HepG2 (cell line): ENCODE results near the gene EVA1A. TPM values are rescaled to one million over a fixed set of nuclear protein-coding genes. Genes with fewer than 3 reads are reported as not detected.
A peak's percentile ranks its signal among the peaks of the same experiment; 100 is the strongest.

Experiments used
- HMGXB3 ChIP-seq: sonication (generic); formaldehyde crosslinking; IDR thresholded peaks from 2 replicates; pipeline ENCODE4 v1.4.0; 2020; ENCODE audit warnings: missing genetic modification reagents, borderline replicate concordance
- LRRFIP1 ChIP-seq: sonication (generic); formaldehyde crosslinking; conservative IDR thresholded peaks from 2 replicates; pipeline ENCODE4 v1.4.0; 2020; ENCODE audit warnings: missing genetic modification reagents
- PAWR ChIP-seq: sonication (generic); formaldehyde crosslinking; IDR thresholded peaks from 2 replicates; pipeline ENCODE4 v1.4.0; 2020; ENCODE audit warnings: missing genetic modification reagents, mild to moderate bottlenecking, borderline replicate concordance
- PITX1 ChIP-seq: sonication (generic); formaldehyde crosslinking; IDR thresholded peaks from 2 replicates; pipeline ENCODE4 v1.5.1; 2020; ENCODE audit warnings: mild to moderate bottlenecking, missing genetic modification reagents
- RBFOX2 ChIP-seq: fragments of 200-400 bp; formaldehyde crosslinking; IDR thresholded peaks from 2 replicates; pipeline ENCODE4 v1.6.1; 2017; ENCODE audit warnings: low read depth, mild to moderate bottlenecking, low read length
- RELA ChIP-seq: sonication (generic); formaldehyde crosslinking; IDR thresholded peaks from 2 replicates; pipeline ENCODE4 v1.4.0; 2020; ENCODE audit warnings: missing genetic modification reagents
- RERE ChIP-seq: IDR thresholded peaks from 2 replicates; pipeline ENCODE4 v1.6.1; 2016; ENCODE audit warnings: low read depth, missing genetic modification reagents, missing compliant biosample characterization
- SP2 ChIP-seq: sonication (generic); formaldehyde crosslinking; IDR thresholded peaks from 2 replicates; pipeline ENCODE4 v1.5.1; 2020; ENCODE audit warnings: mild to moderate bottlenecking, missing genetic modification reagents
- TBX2 ChIP-seq: sonication (generic); formaldehyde crosslinking; IDR thresholded peaks from 2 replicates; pipeline ENCODE4 v1.5.0; 2020; ENCODE audit warnings: missing genetic modification reagents, mild to moderate bottlenecking, borderline replicate concordance
- ZFP36L2 ChIP-seq: sonication (generic); formaldehyde crosslinking; IDR thresholded peaks from 2 replicates; pipeline ENCODE4 v1.4.0; 2020; ENCODE audit warnings: missing genetic modification reagents
- ZNF550 ChIP-seq: sonication (generic); formaldehyde crosslinking; IDR thresholded peaks from 2 replicates; pipeline ENCODE4 v1.4.0; 2020; ENCODE audit warnings: mild to moderate bottlenecking, missing genetic modification reagents, borderline replicate concordance
- ZNF558 ChIP-seq: sonication (generic); formaldehyde crosslinking; IDR thresholded peaks from 2 replicates; pipeline ENCODE4 v1.9.0; 2022; ENCODE audit warnings: mild to moderate bottlenecking, missing genetic modification reagents, borderline replicate concordance
- polyA plus RNA-seq, 8 experiments: library from polyadenylated mRNA; depleted of rRNA in 3 of 8; stranded (reverse) in 7 of 8; unstranded in 1 of 8; fragments of >200 nt; fragmentation: Illumina TruSeq in 4 of 8; extraction: Trizol in 4 of 8; gene quantifications; 2 replicates each; pipeline versions ENCODE4 v1.2.1 to v1.2.3, GENCODE V29; 2011 to 2016; ENCODE audit warnings: low read depth in 4 of 8, missing spikeins in 1 of 8, mixed read lengths in 1 of 8; ENCODE audit not compliant: insufficient read depth in 1 of 8
- total RNA-seq, 5 experiments: library from RNA; depleted of rRNA; stranded (reverse); fragments of >200 nt; fragmentation: Illumina TruSeq; extraction: Trizol; gene quantifications; 2 replicates each; pipeline ENCODE4 v1.2.3, GENCODE V29; 2016; ENCODE audit warnings: low read depth in 1 of 5

The EVA1A gene
- total and polyA plus RNA-seq, 2 of the 13 experiments (the other 11 are each of a cell fraction or from before 2014, with no cell fraction given) = 57.5 to 57.8 TPM

- TF ChIP-seq HMGXB3 (CRISPR knock-in tag) = peak; percentile 17; the same call in 1 of the 2 replicates
- no peak for TF ChIP-seq RELA
- TF ChIP-seq RERE = 0 out of 2 replicates have a peak, but pooled peaks have one; percentile 17
- TF ChIP-seq TBX2 = peak; percentile 70; the same call in 1 of the 2 replicates
- no peak for TF ChIP-seq ZNF550 (CRISPR knock-in tag)
- no peak for TF ChIP-seq ZNF558 (CRISPR knock-in tag)
- no peak for TF ChIP-seq SP2
- no peak for TF ChIP-seq PAWR (CRISPR knock-in tag)
- no peak for TF ChIP-seq LRRFIP1 (CRISPR knock-in tag)
- TF ChIP-seq ZFP36L2 = no peak
- TF ChIP-seq RBFOX2 = no peak
- TF ChIP-seq PITX1 (CRISPR knock-in tag) = peak; percentile 68; the same call in 1 of the 2 replicates
These were observed 48.1 kb upstream of the EVA1A start (continued) for GRCh38 chr2:75608684-75609333.
